Measurements from ENCODE around the gene PLEKHH2.

The PLEKHH2 gene

DNA sequence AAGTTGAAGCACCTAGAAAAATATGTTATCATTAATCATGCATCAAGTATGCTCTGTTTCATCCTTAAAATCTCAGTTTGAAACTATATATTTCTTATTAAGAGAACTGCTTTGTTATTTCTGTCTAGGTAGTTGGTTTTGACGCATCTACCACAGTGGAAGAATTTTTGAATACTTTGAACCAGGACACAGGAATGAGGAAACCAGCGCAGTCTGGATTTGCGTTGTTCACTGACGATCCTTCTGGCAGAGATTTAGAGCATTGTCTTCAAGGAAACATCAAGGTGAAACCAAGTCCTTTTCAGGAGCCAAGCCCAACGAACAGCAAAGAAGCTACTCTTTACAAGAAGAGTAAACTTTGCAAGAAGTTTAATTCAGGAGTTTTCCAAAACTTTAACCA, 106.6 kb downstream of the PLEKHH2 start:
- DNase-seq = no peak
- no peaks in the 10 kb centered on the region for H3K9me3 ChIP-seq (ENCODE audit: control extremely low read depth in 1 of 5, control insufficient read depth in 4 of 5, insufficient read depth in 2 of 5, low read depth in 1 of 5, low read length in 4 of 5)
- CTCF ChIA-PET = interaction anchor here (0.7 kb wide), 1 partner anchor 54 kb away, joined by 3 read pairs; no protein-coding TSS in a partner anchor
- H3K36me3 ChIP-seq (ENCODE audit: control insufficient read depth in 4 of 4, insufficient read depth in 4 of 4, low read length in 3 of 4) = no peaks in the 10 kb centered on the region
- POLR2A ChIA-PET = no interaction called here
- H3K27me3 ChIP-seq (replicated peaks in 2 of 5; ENCODE audit: control insufficient read depth in 4 of 5, insufficient read depth in 5 of 5, low read length in 4 of 5) = peaks cover 0 to 2% (median 0%) of the 10 kb centered on the region in 5 experiments
- H3K27ac ChIP-seq (ENCODE audit: insufficient read depth in 1 of 2, low read depth in 1 of 2, low read length in 2 of 2, poor library complexity in 1 of 2, severe bottlenecking in 2 of 2) = no peak overlapping the region
- H3K4me1 ChIP-seq (ENCODE audit: control extremely low read depth in 1 of 4, control insufficient read depth in 4 of 4, insufficient read depth in 4 of 4, low read length in 3 of 4) = no peaks in the 10 kb centered on the region
- no peak overlapping the region for H3K4me3 ChIP-seq (ENCODE audit: control insufficient read depth in 1 of 7, extremely low read depth in 1 of 7, insufficient read depth in 4 of 7, low read depth in 2 of 7, low read length in 6 of 7)
- 93% methylated on average over 4 of the region's 5 CpGs for WGBS (ENCODE audit: insufficient coverage)

DNA sequence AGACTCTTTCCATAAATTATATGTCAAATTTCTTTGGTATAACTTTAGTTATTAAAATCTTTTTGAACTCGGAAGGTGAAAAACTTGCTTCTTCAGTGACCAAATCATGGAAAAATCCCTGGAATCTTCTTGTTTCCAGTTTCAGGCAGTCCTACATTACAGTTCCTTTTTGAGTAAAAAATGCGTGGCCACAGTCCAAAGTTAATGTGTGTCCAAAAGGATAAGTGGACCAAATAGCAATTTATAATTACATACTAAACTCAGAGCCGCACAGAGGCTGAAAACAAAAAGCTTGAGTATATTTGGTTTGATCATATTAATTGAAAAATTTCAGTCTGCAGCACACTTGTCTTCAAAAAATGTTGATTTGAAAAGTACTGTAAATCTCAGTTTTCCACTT, 108.4 kb downstream of the PLEKHH2 start:
- DNase-seq = no peak
- no peak overlapping the region for H3K27ac ChIP-seq (ENCODE audit: insufficient read depth in 1 of 2, low read depth in 1 of 2, low read length in 2 of 2, poor library complexity in 1 of 2, severe bottlenecking in 2 of 2)
- WGBS (ENCODE audit: insufficient coverage) = 100% methylated on average over 2 of the region's 3 CpGs
- no peaks in the 10 kb centered on the region for H3K4me1 ChIP-seq (ENCODE audit: control extremely low read depth in 1 of 4, control insufficient read depth in 4 of 4, insufficient read depth in 4 of 4, low read length in 3 of 4)
- H3K27me3 ChIP-seq (replicated peaks in 2 of 5; ENCODE audit: control insufficient read depth in 4 of 5, insufficient read depth in 5 of 5, low read length in 4 of 5) = peaks cover 0 to 2% (median 0%) of the 10 kb centered on the region in 5 experiments
- H3K9me3 ChIP-seq (ENCODE audit: control extremely low read depth in 1 of 5, control insufficient read depth in 4 of 5, insufficient read depth in 2 of 5, low read depth in 1 of 5, low read length in 4 of 5) = no peaks in the 10 kb centered on the region
- H3K36me3 ChIP-seq (ENCODE audit: control insufficient read depth in 4 of 4, insufficient read depth in 4 of 4, low read length in 3 of 4) = no peaks in the 10 kb centered on the region
- ChIA-PET POLR2A (no interaction called here), CTCF (no interaction called here)
- H3K4me3 ChIP-seq (ENCODE audit: control insufficient read depth in 1 of 7, extremely low read depth in 1 of 7, insufficient read depth in 4 of 7, low read depth in 2 of 7, low read length in 6 of 7) = no peak overlapping the region

DNA sequence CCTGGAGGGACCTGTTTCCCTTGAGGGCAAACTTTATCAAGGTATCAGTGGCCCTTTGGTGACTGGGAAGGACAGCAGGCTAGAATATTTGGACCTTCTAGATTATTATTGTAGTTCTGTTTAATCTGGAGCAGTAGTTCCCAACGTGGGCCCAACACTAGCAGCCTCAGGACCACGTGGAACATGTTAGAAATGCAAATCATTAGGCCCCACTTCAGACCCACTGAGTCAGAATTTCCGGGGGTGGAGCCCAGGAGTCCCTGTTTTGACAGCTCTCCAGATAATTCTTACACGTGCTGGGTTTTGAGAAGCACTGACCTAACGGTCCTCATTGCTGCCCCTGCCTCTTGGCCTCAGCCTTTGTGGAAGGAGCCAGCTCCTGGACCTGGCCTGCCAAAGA, 111.3 kb downstream of the PLEKHH2 start:
- ChIA-PET POLR2A (no interaction called here), CTCF (no interaction called here)
- H3K9me3 ChIP-seq (ENCODE audit: control extremely low read depth in 1 of 5, control insufficient read depth in 4 of 5, insufficient read depth in 2 of 5, low read depth in 1 of 5, low read length in 4 of 5) = no peaks in the 10 kb centered on the region
- no peaks in the 10 kb centered on the region for H3K36me3 ChIP-seq (ENCODE audit: control insufficient read depth in 4 of 4, insufficient read depth in 4 of 4, low read length in 3 of 4)
- DNase-seq = no peak
- no peaks in the 10 kb centered on the region for H3K4me1 ChIP-seq (ENCODE audit: control extremely low read depth in 1 of 4, control insufficient read depth in 4 of 4, insufficient read depth in 4 of 4, low read length in 3 of 4)
- H3K27me3 ChIP-seq (replicated peaks in 2 of 5; ENCODE audit: control insufficient read depth in 4 of 5, insufficient read depth in 5 of 5, low read length in 4 of 5) = no peaks in the 10 kb centered on the region
- H3K27ac ChIP-seq (ENCODE audit: insufficient read depth in 1 of 2, low read depth in 1 of 2, low read length in 2 of 2, poor library complexity in 1 of 2, severe bottlenecking in 2 of 2) = no peak overlapping the region
- WGBS (ENCODE audit: insufficient coverage) = 91% methylated on average over 5 of the region's 5 CpGs
- no peak overlapping the region for H3K4me3 ChIP-seq (ENCODE audit: control insufficient read depth in 1 of 7, extremely low read depth in 1 of 7, insufficient read depth in 4 of 7, low read depth in 2 of 7, low read length in 6 of 7)

DNA sequence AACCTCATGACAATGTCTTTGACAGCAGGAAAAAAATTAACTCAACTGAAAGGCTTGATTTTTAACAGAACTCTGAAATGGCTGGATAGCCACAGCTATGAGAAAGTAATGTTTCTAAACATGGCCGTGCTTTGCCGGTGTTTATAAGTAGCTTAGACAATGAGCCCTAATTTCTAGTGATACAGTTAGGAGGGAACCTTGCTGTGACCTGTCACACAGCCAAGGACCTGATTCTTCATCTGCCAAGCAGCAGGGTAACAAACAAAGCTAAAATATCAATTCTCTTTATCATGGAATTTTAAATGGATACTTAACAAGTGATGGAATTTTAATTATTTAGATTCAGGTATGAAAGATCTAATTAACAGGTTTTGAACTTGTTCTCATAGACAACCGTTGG, 112.5 kb downstream of the PLEKHH2 start:
- H3K9me3 ChIP-seq (ENCODE audit: control extremely low read depth in 1 of 5, control insufficient read depth in 4 of 5, insufficient read depth in 2 of 5, low read depth in 1 of 5, low read length in 4 of 5) = no peaks in the 10 kb centered on the region
- no peak overlapping the region for H3K4me3 ChIP-seq (ENCODE audit: control insufficient read depth in 1 of 7, extremely low read depth in 1 of 7, insufficient read depth in 4 of 7, low read depth in 2 of 7, low read length in 6 of 7)
- H3K27me3 ChIP-seq (replicated peaks in 2 of 5; ENCODE audit: control insufficient read depth in 4 of 5, insufficient read depth in 5 of 5, low read length in 4 of 5) = no peaks in the 10 kb centered on the region
- 100% methylated on average over 2 of the region's 3 CpGs for WGBS (ENCODE audit: insufficient coverage)
- no peaks in the 10 kb centered on the region for H3K36me3 ChIP-seq (ENCODE audit: control insufficient read depth in 4 of 4, insufficient read depth in 4 of 4, low read length in 3 of 4)
- H3K4me1 ChIP-seq (ENCODE audit: control extremely low read depth in 1 of 4, control insufficient read depth in 4 of 4, insufficient read depth in 4 of 4, low read length in 3 of 4) = no peaks in the 10 kb centered on the region
- ChIA-PET CTCF (no interaction called here), POLR2A (no interaction called here)
- no peak overlapping the region for H3K27ac ChIP-seq (ENCODE audit: insufficient read depth in 1 of 2, low read depth in 1 of 2, low read length in 2 of 2, poor library complexity in 1 of 2, severe bottlenecking in 2 of 2)
- DNase-seq = no peak

DNA sequence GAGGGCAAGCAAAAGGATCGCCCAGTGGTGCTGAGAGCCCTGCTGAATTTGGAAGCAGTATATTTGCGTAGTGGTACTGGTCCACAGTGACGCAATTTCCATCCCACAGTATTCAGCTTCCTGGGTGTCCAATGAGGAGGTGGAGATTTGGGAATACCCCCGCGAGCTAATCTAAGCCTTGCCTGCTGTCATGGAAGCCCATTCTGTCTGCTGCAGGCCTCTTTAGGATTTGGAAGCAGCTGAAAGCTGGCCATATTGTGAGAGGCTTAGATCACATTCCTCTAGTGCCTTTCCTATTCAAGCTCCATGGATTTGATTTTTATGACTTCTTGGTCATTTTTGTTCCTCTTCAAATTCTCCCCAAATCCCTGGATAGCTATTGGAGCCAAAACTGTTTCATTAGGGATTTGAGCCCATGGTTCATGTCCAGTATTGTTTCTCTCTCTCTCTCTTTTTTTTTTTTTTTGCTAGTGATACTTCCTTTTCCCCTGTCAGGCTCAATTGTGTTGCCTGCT, 114.5 kb downstream of the PLEKHH2 start:
- Histone ChIP-seq H3K9me3 (ENCODE audit: control extremely low read depth in 1 of 5, control insufficient read depth in 4 of 5, insufficient read depth in 2 of 5, low read depth in 1 of 5, low read length in 4 of 5) (no peaks in the 10 kb centered on the region), H3K36me3 (ENCODE audit: control insufficient read depth in 4 of 4, insufficient read depth in 4 of 4, low read length in 3 of 4) (no peaks in the 10 kb centered on the region), H3K27me3 (replicated peaks in 2 of 5; ENCODE audit: control insufficient read depth in 4 of 5, insufficient read depth in 5 of 5, low read length in 4 of 5) (no peaks in the 10 kb centered on the region), H3K4me3 (ENCODE audit: control insufficient read depth in 1 of 7, extremely low read depth in 1 of 7, insufficient read depth in 4 of 7, low read depth in 2 of 7, low read length in 6 of 7) (no peak overlapping the region), H3K27ac (ENCODE audit: insufficient read depth in 1 of 2, low read depth in 1 of 2, low read length in 2 of 2, poor library complexity in 1 of 2, severe bottlenecking in 2 of 2) (no peak overlapping the region), H3K4me1 (ENCODE audit: control extremely low read depth in 1 of 4, control insufficient read depth in 4 of 4, insufficient read depth in 4 of 4, low read length in 3 of 4) (no peaks in the 10 kb centered on the region)
- no peak for DNase-seq
- ChIA-PET POLR2A (no interaction called here), CTCF (no interaction called here)
- WGBS (ENCODE audit: insufficient coverage) = 100% methylated on average over 2 of the region's 5 CpGs

DNA sequence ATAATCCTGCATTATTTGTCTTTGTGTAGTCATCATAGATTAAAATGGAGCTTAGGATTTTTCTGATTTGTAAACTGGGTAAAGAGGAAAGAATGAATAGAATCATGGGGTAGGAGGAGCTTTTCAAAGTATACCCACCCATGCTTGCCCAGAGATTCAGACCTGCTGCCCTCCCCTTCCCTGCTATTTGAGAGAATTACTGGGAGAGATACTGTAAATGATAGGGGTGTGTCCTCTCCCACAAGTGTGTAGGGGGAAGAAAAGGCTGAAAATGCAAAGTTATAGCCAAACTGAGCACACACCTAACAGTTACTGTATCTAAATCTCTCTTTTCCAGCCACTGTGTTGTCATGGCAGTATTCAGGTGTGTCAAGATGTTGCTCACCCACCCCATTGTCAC, 115.2 kb downstream of the PLEKHH2 start:
- Histone ChIP-seq H3K27ac (ENCODE audit: insufficient read depth in 1 of 2, low read depth in 1 of 2, low read length in 2 of 2, poor library complexity in 1 of 2, severe bottlenecking in 2 of 2) (no peak overlapping the region), H3K4me1 (ENCODE audit: control extremely low read depth in 1 of 4, control insufficient read depth in 4 of 4, insufficient read depth in 4 of 4, low read length in 3 of 4) (no peaks in the 10 kb centered on the region), H3K9me3 (ENCODE audit: control extremely low read depth in 1 of 5, control insufficient read depth in 4 of 5, insufficient read depth in 2 of 5, low read depth in 1 of 5, low read length in 4 of 5) (no peaks in the 10 kb centered on the region), H3K36me3 (ENCODE audit: control insufficient read depth in 4 of 4, insufficient read depth in 4 of 4, low read length in 3 of 4) (no peaks in the 10 kb centered on the region), H3K27me3 (replicated peaks in 2 of 5; ENCODE audit: control insufficient read depth in 4 of 5, insufficient read depth in 5 of 5, low read length in 4 of 5) (no peaks in the 10 kb centered on the region), H3K4me3 (ENCODE audit: control insufficient read depth in 1 of 7, extremely low read depth in 1 of 7, insufficient read depth in 4 of 7, low read depth in 2 of 7, low read length in 6 of 7) (no peak overlapping the region)
- ChIA-PET POLR2A (no interaction called here), CTCF (no interaction called here)
- no peak for DNase-seq

DNA sequence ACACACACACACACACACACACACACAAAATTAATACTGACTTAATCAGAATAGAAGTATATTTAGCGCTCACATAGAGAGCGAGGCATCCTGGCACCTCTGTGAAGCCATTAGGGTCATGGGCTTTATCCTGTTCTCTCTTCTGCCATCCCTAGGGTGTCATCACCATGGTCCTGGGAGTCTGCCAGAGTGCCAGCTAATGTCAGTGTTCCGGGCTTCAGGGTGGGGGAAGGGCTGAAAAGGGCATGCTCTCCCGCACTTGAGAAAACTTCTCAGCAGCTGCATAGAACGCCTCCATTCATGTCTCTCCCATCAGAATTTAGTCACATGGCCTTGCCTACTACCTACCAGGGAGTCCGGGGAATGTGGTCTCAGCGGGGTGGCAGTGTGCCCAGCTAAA, 117.1 kb downstream of the PLEKHH2 start:
- CTCF ChIA-PET = no interaction called here

More for the DNA sequence above, 117.1 kb downstream of the PLEKHH2 start:
- Histone ChIP-seq H3K4me3 (ENCODE audit: control insufficient read depth in 1 of 7, extremely low read depth in 1 of 7, insufficient read depth in 4 of 7, low read depth in 2 of 7, low read length in 6 of 7) (no peak overlapping the region), H3K4me1 (ENCODE audit: control extremely low read depth in 1 of 4, control insufficient read depth in 4 of 4, insufficient read depth in 4 of 4, low read length in 3 of 4) (no peaks in the 10 kb centered on the region), H3K9me3 (ENCODE audit: control extremely low read depth in 1 of 5, control insufficient read depth in 4 of 5, insufficient read depth in 2 of 5, low read depth in 1 of 5, low read length in 4 of 5) (no peaks in the 10 kb centered on the region), H3K36me3 (ENCODE audit: control insufficient read depth in 4 of 4, insufficient read depth in 4 of 4, low read length in 3 of 4) (no peaks in the 10 kb centered on the region), H3K27me3 (replicated peaks in 2 of 5; ENCODE audit: control insufficient read depth in 4 of 5, insufficient read depth in 5 of 5, low read length in 4 of 5) (no peaks in the 10 kb centered on the region), H3K27ac (ENCODE audit: insufficient read depth in 1 of 2, low read depth in 1 of 2, low read length in 2 of 2, poor library complexity in 1 of 2, severe bottlenecking in 2 of 2) (no peak overlapping the region)
- DNase-seq = no peak
- POLR2A ChIA-PET = no interaction called here
- WGBS (ENCODE audit: insufficient coverage) = 100% methylated on average over 7 of the region's 7 CpGs
